Chondrocyte (in vitro differentiated cells): ENCODE data around the gene SSB. TPM values are rescaled to one million over a fixed set of nuclear protein-coding genes. Genes with fewer than 3 reads are reported as not detected.

Source experiments
- DNase-seq: peaks from one replicate; pipeline ENCODE4 v3.0.0; 2021; ENCODE audit warnings: mixed read lengths, low spot score
- H3K27ac Mint-ChIP-seq: one replicate; pipeline ENCODE4 v1.8.0; 2021; ENCODE audit warnings: mild to moderate bottlenecking, moderate library complexity, mixed read lengths; ENCODE audit not compliant: unreplicated experiment
- H3K27me3 Mint-ChIP-seq: 2 replicates; pipeline ENCODE4 v1.8.0; 2021; ENCODE audit warnings: low read depth, mixed read lengths
- H3K36me3 Mint-ChIP-seq: 2 replicates; pipeline ENCODE4 v1.8.0; 2021; ENCODE audit warnings: low read depth, mixed read lengths
- H3K4me1 Mint-ChIP-seq: 2 replicates; pipeline ENCODE4 v1.8.0; 2021; ENCODE audit warnings: low read depth, mild to moderate bottlenecking, mixed read lengths
- H3K4me3 Mint-ChIP-seq: one replicate; pipeline ENCODE4 v1.8.0; 2021; ENCODE audit warnings: mild to moderate bottlenecking, moderate library complexity, mixed read lengths; ENCODE audit not compliant: unreplicated experiment
- H3K9me3 Mint-ChIP-seq: 2 replicates; pipeline ENCODE4 v1.8.0; 2021; ENCODE audit warnings: low read depth, mixed read lengths
- total RNA-seq: library from RNA; stranded (reverse); gene quantifications from 3 replicates; pipeline ENCODE4 v1.2.1, GENCODE V29; 2021
- TF ChIP-seq, protein P1 (sequence below): fragments of 200-600 bp; sonication (generic); IDR thresholded peaks from 2 replicates; pipeline ENCODE4 v1.5.0; 2021; ENCODE audit warnings: antibody characterized with exemption, mild to moderate bottlenecking, moderate library complexity

The SSB gene
- total RNA-seq, 1 donor from 2014 or later: 95.1 TPM

GRCh38 chr2:169782513-169782912, 16.2 kb upstream of the SSB start:
- Mint-ChIP-seq H3K27me3 (no peaks in the 10 kb centered on the region), H3K4me3 (no peak overlapping the region), H3K9me3 (no peaks in the 10 kb centered on the region), H3K4me1 (peaks cover 6% of the 10 kb centered on the region), H3K27ac (no peak overlapping the region), H3K36me3 (no peaks in the 10 kb centered on the region)
- DNase-seq: no peak
- TF ChIP-seq, protein P1, sequence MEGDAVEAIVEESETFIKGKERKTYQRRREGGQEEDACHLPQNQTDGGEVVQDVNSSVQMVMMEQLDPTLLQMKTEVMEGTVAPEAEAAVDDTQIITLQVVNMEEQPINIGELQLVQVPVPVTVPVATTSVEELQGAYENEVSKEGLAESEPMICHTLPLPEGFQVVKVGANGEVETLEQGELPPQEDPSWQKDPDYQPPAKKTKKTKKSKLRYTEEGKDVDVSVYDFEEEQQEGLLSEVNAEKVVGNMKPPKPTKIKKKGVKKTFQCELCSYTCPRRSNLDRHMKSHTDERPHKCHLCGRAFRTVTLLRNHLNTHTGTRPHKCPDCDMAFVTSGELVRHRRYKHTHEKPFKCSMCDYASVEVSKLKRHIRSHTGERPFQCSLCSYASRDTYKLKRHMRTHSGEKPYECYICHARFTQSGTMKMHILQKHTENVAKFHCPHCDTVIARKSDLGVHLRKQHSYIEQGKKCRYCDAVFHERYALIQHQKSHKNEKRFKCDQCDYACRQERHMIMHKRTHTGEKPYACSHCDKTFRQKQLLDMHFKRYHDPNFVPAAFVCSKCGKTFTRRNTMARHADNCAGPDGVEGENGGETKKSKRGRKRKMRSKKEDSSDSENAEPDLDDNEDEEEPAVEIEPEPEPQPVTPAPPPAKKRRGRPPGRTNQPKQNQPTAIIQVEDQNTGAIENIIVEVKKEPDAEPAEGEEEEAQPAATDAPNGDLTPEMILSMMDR: no peak

GRCh38 chr2:169790581-169790980, 8.1 kb upstream of the SSB start:
- Mint-ChIP-seq H3K9me3 (no peaks in the 10 kb centered on the region), H3K4me3 (no peak overlapping the region), H3K27ac (no peak overlapping the region), H3K27me3 (no peaks in the 10 kb centered on the region), H3K36me3 (no peaks in the 10 kb centered on the region), H3K4me1 (peaks cover 6% of the 10 kb centered on the region)
- no peak for DNase-seq
- TF ChIP-seq, protein P1: no peak

GRCh38 chr2:169795181-169795580, 3.5 kb upstream of the SSB start:
- no peaks in the 10 kb centered on the region for H3K27me3 Mint-ChIP-seq
- H3K9me3 Mint-ChIP-seq: no peaks in the 10 kb centered on the region
- TF ChIP-seq, protein P1: no peak
- no peak for DNase-seq
- H3K4me3 Mint-ChIP-seq: no peak overlapping the region
- peaks cover 14% of the 10 kb centered on the region for H3K4me1 Mint-ChIP-seq
- H3K36me3 Mint-ChIP-seq: no peaks in the 10 kb centered on the region
- H3K27ac Mint-ChIP-seq: no peak overlapping the region

GRCh38 chr2:169796441-169796840, 2.2 kb upstream of the SSB start:
- peaks cover 20% of the 10 kb centered on the region for H3K4me1 Mint-ChIP-seq
- peaks cover 2% of the 10 kb centered on the region for H3K36me3 Mint-ChIP-seq
- H3K27ac Mint-ChIP-seq: no peak overlapping the region
- no peaks in the 10 kb centered on the region for H3K27me3 Mint-ChIP-seq
- TF ChIP-seq, protein P1: no peak
- DNase-seq: no peak
- no peak overlapping the region for H3K4me3 Mint-ChIP-seq
- no peaks in the 10 kb centered on the region for H3K9me3 Mint-ChIP-seq

DNA sequence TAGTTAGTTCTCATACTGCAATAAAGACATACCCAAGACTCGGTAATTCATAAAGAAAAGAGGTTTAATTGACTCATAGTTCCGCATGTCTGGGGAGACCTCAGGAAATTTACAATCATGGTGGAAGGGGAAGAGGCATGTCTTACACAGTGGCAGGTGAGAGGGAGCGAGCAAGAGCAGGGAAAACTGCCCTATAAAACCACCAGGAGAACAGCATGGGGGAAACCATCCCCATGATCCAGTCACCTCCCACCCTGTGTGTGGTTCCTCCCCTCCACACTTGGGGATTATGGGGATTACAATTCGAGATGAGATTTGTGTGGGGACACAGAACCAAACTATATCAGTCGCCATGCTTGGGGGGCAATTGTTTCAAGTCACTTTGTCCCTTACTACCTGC, 1.1 kb upstream of the SSB start:
- H3K27me3 Mint-ChIP-seq: no peaks in the 10 kb centered on the region
- peak overlapping the region; percentile 38 for H3K4me3 Mint-ChIP-seq
- H3K4me1 Mint-ChIP-seq: peaks cover 20% of the 10 kb centered on the region
- no peak overlapping the region for H3K27ac Mint-ChIP-seq
- peaks cover 6% of the 10 kb centered on the region for H3K36me3 Mint-ChIP-seq
- DNase-seq: no peak
- TF ChIP-seq, protein P1: no peak
- H3K9me3 Mint-ChIP-seq: no peaks in the 10 kb centered on the region
